ENCODE results near the gene LRG1.
"Not testable (repeated sequence)": the region's sequence is repeated elsewhere in the genome, so short reads cannot be mapped to it uniquely, and the experiment has no call there.

LRG1 gene

DNA sequence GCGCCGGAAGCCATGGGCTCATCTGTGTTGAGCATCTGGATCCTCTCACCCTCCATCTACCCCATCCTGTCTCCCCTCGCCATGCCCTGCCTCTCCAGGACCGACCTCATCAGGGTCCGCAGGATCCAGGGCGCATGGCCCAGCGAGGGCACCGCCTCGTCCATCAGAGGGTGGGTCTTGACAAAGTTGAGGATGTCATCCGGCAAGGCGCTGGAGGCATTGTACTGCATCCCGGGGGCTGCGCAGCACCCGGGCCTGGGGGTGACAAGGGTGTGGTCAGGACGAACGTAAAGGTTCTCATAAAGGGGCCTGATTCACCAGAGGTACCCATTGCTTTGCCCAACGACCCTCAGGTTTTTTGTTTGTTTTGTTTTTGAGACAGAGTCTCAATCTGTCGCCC is 10.2 kb upstream of the LRG1 start:
- no peak for DNase-seq

DNA sequence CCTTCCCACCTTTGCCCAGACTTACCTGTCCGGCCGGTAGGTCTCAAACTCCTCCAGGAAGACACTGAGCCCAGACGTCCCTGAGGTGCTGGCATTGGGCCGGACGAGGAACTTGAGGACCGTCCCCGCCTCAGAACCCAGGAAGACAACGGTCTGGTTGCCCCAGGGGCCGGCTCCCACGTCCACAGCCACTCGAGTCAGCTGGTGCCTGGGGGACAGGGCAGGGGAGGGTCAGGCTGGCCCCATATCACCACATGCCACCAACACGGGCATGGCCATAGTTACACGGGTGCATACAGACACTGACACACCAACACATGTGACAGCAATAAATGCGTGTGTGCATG is 8.4 kb upstream of the LRG1 start:
- no peak for DNase-seq

DNA sequence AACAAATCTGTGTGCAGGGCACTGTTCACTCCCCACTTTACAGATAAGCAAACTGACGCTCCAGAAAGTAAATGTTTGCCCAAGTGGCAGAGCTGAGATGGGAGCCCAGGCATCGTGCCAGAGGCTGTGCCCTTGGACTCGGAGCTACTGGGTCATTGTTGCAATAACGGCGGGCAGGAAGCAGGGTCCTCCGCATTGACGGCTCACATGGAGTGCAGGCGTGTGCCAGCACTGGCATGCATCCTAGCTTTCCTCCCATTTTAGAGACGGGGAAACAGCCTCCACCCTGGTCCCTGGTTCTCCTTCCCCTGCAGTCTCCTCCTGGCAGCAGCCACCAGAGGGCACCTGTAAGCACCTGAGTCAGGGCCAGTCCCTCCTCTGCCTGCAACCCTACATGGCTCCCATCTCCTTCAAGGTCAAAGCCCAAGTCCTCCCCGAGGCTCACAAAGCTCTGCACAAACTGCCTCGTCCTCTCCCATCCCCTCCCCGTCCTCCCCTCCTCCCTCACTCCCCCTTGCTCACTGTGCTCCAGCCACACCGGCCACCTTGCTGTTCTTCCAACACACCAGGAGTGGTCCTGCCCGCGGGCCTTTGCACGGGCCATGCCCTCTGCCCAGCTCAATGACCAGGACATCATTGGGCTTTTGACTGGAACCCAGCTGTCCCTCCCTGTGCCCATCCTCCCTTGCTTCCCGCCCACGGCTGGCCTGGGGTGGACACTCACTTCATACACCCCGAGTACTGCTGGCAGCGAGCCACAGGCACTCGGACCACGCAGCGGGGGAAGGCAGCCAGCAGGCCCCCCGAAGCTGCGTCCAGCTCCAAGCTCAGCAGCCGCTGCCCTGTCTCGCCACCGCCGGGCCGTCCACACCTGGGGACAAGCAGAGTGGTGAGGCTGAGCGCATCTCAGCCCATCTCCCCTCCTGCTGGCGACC is 7.7 kb upstream of the LRG1 start:
- DNase-seq: no peak

DNA sequence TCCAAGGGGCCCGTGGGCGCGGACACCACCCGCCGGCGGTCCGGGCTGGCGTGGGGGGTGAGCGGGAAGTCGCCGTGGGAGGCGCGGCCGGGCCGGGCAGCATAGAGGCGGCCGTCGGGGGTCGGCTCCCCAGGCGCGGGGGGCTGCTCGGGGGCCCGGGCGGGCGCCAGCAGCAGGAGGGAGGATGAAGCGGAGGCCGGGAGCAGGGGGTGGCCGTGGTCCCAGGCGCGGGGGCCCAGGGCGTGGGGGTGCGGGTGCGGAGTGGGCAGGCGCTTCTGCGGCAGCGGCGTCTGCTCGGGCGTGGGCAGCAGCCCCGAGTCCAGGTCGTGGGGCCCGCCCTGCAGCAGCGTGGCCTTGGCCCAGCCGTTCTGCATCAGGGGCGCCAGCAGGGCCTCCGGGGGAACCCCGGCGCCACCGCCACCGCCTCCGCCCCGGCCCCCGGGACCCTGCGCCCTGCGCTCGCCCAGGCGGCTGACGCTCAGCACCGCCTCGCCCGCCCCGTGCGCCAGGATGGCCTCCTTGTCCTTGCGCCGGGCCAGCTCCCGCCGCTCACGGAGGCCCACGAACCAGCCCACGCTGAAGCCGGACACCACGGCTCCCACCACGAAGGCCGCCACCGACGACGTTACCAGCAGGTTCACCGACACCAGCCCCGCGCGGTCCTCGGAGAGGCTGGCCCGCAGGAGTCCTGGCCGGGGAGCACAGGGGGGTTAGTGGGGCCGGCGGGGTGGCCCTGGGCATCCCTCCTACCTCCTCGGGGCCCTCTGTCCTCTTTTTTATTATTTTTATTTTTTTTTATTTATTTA is 4.2 kb upstream of the LRG1 start:
- no peak for DNase-seq

DNA sequence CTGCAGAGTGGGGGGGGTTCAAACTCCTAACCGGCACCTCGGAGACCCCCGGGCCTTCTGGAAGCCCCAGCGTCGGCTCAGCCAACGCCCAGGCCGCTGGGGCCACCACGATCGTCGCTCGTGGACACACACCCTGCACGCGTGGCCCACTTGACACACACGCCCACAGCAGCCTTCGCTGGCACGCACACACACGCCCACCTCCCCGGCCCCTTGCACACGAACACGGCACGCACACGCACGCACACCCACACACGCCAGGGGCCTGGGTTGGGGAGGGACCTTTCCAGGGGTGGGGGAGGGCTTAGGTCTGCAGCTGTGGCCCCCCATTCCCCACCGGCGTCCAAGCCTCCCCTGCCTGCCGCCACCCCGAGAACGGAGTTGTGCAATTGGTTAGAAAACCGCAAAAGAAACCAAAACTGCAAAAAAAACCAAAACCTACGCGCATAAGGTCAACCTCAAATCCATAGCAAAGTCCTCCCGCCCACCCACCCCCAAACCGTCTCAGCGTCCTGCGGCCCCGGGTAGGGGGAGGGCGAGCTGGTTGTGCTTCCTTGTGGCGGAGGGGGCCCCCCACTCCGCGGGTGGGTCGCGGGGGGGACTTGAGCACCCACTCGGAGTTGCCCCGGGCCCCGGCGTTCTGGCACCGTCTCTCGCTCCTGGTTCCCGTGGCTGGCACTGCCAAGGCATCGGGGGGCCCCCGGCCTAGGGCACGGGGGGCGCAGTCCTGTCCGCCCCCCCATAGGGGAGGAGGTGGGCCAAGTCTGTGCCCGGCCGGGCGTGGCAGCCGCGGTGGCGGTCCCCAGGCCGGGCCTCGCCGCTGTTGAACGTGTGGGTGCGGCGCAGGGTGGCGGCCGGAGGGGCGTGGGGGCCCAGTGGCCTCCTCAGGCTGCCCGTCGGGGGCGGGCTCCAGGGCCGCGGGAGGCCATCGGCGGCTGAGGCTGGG is 3.3 kb upstream of the LRG1 start:
- DNase-seq: no peak

DNA sequence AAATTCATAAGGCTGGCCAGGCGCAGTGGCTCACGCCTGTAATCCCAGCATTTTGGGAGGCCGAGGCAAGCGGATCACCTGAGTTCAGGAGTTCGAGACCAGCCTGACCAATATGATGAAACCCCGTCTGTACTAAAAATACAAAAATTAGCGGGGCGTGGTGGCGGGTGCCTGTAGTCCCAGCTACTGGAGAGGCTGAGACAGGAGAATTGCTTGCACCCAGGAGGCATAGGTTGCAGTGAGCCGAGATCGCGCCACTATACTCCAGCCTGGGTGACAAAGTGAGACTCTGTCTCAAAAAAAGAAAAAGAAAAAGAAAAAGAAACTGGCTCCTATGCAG is 1.9 kb upstream of the LRG1 start:
- DNase-seq: not testable (repeated sequence)

DNA sequence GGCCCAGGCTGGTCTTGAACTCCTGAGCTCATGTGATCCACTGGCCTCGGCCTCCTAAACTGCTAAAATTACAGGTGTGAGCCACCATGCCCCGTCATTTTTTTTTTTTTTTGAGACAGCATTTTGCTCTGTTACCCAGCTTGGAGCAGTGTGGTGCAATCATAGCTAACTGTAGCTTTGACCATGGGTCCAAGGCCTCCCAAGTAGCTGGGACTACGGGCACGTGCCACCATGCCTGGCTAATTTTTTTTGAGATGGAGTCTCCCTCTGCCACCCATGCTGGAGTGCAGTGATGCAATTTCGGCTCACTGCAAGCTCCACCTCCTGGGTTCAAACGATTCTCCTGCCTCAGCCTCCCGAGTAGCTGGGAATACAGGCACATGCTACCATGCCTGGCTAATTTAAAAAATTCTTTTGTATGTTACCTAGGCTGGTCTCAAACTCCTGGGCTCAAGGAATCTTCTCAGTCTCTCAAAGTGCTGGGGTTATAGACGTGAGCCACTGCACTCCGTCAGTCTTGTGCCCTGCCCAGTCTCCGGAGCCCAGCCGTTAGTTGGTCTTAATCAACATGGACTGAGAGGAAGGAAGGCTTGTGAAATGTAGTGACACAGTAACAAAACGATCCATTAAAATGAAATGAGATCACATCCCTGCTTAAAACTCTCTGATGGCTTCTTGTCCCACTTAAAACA is 1.4 kb upstream of the LRG1 start:
- DNase-seq: no peak

DNA sequence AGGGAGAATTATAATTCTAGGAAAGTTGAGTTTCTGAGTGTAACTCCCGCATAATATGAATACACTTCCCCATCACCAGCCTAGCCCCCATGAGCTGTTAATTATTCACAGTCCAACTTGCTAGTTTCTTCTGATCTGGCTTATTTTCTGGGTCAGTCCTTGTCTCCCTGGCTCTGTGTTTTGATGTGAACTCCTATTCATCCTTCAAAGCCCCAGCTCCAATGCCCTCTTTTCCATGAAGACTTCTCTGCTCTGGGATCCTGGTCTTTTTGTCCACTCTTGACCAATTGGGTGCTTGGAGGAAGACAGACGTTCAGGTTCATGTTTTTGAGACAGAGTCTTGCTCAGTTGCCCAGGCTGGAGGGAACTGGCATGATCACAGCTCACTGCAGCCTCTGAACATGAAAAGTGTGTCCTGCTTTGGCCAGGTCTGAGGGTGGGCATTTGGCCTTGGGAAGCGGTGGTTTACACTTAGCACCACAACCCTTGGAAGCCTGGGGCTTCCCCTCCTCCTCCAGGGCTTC is 605 bp downstream of the LRG1 start:
- DNase-seq: no peak

DNA sequence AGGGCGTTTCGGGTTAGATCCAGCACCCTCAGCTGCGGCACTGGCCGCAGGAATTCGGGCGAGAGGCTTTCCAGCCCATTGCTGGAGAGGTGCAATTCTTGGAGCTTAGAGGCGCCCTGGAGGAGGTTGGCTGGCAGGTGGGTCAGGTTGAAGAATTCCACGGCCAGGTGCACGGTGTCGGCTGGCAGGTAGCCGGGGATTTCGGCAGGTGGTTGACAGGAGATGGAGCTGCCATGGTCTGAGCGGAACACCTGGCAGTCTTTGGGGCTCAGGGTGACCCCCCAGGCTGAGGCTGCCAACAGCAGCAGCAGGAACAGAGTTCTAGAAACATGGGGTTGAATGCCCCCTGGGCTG is 1.3 kb downstream of the LRG1 start:
- no peak for DNase-seq

DNA sequence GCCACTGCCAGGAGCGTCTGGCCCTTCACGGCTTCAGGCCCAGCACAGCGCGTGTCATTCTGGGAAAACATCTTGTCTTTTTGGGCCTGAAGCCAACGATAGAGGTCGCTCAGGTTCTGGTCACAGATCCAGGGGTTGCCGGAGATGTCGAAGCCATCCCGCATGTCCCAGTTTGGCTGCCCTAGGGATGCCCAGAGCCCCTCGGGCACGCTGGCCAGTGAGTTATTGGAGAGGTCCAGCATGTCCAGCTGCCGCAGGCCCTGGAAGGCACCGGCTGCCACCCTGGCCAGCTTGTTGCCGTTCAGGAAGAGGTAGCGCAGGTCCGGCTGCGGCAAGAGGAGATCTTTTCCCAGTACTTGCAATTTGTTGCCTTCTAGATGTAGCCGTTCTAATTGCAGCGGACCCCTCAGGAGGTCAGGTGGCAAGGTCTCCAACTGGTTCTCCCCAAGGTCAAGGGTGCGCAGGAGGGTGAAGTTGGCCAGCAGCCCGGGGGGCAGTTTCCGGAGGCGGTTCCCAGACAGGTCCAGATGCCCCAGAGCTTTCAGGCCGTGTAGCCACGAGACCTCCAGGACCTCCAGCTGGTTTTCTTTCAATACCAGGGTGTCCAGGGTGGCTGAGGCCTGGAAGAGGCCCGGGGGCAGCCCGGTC is 1.8 kb downstream of the LRG1 start:
- DNase-seq: no peak

DNA sequence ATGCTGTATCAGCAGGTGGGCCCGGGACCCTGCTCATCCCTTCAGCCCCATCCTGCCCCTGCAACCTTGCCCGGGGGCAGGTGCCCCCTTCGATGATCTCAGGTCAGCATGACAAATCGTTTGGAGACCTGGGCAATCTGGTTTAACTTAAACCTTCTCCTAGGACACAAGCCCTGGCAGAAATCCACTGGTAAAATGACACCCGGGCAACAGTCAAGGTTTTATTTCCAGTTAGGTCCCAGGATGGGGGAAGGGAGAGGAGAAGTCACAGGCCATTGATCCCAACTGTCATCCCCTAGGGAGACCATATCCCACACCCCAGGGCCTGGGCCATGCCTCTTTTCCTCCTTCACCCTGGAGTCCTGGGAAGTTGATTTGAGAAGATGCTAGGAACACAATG is 3.0 kb downstream of the LRG1 start:
- DNase-seq: no peak

DNA sequence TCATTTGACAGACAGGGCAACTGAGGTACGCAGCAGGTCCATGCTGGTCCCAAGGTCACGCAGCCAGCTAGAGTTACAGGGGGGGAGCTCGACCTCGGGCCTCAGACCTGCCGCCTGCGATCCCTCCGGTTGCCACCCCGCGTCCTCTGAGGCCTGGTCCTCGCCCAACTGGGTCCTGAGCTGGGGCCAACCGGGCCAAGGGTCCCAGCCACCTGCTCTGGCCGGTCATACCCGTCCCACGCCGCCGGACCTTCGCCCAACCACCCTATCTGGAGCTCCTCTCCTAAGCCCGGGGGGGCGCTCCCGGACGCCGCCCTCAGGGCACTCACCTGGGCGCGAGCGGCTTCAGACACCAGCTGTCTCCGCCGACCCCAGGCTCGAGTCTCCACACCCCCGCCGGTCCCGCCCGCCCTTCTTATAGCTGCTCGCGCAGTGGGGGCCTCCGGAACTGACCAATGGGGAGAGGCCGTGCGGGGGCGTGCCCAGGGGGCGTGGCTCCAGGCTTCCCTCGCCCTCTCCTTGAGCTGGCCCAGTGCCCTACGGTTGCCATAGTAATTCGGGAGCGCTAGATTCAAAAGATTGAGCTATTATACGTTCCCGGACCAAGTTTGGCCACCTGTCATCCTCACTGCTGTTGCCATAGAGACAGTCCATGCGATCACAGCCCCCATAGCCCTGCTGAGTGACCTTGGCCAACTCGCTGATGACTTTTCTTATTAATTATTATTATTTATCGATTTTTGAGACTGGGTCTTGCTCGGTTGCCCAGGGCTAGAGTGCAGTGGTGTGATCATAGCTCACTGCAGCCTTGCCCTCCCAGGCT is 4.8 kb downstream of the LRG1 start, which contains the start of gene PLIN5:
Gene PLIN5 (minus strand): TSS at position 389 of the 823 bp plus-strand sequence. CDS start 1,150 bp downstream, outside the sequence.
- DNase-seq: peak; percentile 76

DNA sequence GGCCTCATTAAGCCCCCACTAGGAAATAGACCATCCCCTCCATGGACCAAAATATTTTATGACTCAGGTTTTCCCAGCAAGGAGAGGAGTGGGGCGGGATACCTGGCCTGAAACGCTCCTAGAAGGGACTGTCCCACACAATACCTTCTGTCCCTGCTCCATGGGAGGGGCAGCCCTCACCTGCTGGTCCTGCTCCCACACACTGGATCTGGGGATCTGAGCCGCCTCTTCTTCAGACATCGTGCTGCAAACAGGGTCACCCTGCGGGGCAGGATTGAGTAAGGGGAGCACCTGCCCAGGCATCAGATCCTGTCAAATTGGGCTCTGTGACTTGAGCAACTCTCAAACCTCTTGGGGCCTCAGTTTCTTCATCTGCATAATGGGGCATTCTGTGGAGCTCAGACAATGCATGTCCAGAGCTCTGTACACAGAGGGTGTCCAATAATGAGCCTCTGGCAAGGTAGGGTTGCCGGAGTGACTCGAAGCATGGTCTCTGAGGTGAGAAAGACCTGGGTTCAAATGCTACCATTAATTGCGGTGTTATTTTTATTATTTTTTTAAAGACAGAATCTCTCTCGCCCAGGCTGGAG is 5.9 kb downstream of the LRG1 start:
- DNase-seq: no peak

DNA sequence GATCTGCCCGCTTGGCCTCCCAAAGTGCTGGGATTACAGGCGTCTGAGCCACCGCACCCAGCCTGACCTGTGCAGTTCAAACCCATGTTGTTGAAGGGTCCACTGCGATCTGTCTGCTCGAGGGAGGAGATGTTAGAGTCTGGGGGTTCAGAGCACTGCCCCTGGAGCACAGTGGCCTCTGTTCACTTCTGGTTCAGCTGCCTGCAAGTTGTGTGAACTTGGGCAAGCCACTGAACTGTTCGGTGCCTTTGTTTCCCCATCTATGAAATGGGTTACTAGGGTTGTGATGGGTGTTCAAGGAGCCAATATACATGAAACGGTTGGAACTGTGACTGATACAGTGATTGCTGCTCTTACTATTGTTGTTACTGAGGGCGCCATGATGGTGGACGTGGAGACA is 6.5 kb downstream of the LRG1 start:
- no peak for DNase-seq

DNA sequence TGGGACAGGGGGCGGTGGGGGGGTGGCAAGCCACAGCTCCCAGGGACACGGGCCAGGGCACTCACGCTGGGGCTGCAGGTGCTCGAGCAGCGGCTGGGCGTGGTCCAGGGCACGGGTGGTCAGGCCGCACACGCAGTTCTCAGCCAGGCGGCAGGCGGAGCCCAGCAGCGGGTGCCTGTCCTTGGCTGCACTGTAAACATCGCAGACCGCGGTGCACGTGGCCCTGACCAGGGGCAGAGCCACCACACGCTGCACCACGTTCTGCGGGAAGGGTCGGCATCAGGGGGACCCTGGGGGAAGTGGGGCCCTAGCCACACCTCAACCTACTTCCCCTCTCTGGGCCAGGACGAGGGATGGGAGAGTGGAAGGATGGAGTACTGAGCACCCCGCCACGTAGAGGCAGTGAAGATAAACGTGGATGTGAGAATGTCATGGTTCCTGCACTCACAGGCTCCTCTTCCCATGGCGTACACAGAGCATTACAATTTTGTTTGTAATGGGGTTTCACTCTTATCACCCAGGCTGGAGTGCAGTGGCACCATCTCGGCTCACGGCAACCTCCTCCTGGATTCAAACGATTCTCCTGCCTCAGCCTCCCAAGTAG is 8.2 kb downstream of the LRG1 start:
- no peak for DNase-seq

DNA sequence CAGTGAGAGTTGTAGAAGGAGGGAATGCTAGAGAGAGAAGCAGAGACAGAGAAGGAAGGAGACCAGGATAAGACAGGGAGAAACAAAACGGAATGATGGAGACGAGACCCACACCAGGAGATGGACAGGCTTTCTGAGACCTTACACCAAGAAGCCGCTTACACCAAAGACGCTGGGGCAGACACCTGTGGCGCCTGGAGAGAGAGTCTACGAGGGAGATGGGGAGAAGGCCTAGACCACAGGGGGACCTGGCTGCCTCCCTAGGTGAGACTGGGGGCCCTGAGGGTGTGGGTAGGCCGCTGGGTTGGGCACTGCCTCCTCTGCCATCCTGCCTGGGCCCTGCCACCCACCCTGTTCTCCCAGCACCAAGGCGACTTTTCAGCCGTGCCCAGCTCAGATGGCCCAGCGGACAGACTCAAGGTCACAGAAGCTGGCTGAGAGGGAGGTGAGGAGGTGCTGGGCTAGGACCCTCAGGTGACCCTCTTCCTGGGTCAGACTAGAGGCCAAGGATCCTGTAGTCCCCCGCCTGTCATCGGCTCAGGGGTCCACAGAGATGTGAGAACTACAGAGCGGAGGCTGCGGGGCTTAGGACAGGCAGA is 9.8 kb downstream of the LRG1 start:
- no peak for DNase-seq

DNA sequence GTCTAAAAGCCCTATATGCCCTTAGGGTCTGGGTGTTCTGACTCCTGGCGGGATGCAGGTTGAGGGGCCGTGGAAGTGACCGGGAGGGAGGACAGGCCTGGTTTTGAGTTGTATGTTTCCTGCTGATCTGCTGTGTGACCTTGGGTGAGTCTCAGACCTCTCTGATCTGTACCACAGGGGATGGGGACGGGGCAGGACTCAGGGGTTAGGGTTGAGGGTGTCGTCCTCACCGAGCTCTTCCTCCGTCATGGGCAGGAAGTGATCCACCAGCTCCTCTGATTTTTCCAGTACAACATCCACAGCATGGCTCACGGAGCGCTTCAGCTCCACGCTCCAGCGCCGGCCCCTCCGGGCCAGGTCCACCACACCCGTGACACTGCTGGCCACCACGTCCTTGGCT is 11.0 kb downstream of the LRG1 start:
- DNase-seq: no peak

DNA sequence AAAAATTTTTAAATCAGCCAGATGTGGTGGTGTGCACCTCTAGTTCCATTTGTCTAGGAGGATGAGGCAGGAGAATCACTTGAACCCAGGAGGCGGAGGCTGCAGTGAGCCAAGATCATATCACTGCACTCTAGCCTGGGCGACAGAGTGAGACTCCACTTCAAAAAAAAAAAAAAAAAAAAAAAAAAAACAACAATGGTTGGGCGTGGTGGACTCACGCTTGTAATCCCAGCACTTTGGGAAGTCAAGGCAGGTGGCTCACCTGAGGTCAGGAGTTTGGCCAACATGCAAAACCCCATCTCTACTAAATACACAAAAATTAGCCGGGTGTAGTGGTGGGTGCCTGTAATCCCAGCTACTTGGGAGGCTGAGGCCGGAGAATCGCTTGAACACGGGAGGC is 12.5 kb downstream of the LRG1 start:
- not testable (repeated sequence) for DNase-seq

DNA sequence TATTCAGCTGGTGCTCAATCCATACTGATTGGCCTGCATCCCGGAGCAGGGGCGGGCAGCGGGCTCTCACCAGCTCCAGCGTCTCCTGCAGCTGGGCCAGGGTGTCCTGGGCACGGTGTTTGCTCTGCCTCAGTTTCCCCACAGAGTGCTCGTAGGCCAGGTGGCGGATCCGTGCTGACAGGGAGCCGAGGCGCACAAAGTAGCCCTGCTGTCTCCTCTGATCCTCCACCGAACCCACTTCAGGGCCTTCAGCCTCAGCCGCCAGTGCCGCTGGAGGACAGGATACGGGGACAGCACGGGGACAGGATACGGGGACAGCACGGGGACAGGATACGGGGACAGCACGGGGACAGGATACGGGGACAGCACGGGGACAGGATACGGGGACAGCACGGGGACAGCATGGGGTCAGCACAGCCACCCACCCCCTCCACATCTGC is 14.3 kb downstream of the LRG1 start:
- DNase-seq: no peak
